ENCODE measurements around the gene HES2.
"Not testable (repeated sequence)": the region's sequence is repeated elsewhere in the genome, so short reads cannot be mapped to it uniquely, and the experiment has no call there.

DNA sequence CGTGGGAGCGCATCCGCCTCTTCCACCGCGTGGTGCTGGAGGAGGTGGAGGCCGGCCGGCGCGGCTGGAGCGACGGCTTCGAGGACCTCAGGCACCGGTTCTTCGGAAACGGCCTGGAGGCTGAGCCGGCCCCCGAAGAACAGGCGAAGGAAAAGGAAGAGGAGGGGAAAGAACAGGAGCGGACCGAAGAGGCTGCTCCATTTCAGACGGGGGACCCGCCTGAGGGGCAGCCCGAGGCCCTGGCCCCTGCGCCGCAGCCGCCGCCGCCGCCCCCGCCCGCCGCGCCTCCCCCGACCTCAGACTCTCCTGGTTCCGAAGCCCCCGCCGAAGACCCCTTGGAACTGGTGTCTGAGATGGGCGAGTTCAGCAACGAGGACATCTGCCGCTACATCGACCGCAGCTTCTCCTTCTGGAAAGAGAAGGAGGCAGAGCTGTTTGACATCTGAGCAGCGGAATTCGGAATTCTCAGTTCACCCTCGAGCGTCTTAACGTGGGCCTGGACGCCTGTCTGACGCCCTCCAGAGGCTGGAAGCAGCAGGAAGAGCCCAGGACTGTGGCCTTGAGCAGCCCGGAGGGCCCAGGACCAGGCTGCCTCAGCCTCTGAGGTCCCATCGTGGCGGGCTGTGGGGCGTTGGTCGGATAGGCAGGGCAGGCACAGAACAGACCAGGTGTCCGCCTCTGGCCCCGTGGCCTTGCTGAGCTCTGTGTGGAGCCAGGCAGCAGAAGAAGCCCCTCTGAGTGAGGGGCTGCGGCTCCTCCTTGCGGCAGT is 36.2 kb upstream of the HES2 start:
- TF ChIP-seq, protein P1, sequence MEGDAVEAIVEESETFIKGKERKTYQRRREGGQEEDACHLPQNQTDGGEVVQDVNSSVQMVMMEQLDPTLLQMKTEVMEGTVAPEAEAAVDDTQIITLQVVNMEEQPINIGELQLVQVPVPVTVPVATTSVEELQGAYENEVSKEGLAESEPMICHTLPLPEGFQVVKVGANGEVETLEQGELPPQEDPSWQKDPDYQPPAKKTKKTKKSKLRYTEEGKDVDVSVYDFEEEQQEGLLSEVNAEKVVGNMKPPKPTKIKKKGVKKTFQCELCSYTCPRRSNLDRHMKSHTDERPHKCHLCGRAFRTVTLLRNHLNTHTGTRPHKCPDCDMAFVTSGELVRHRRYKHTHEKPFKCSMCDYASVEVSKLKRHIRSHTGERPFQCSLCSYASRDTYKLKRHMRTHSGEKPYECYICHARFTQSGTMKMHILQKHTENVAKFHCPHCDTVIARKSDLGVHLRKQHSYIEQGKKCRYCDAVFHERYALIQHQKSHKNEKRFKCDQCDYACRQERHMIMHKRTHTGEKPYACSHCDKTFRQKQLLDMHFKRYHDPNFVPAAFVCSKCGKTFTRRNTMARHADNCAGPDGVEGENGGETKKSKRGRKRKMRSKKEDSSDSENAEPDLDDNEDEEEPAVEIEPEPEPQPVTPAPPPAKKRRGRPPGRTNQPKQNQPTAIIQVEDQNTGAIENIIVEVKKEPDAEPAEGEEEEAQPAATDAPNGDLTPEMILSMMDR (IDR thresholded peaks at IDR 0.05), result not testable (repeated sequence)
- not testable (repeated sequence) for TF ChIP-seq POLR2A (IDR thresholded peaks at IDR 0.05)

All from Peyer's patch (tissue), 4 donors.